Measurements from ENCODE around the gene TNFSF4.

TNFSF4 gene

DNA sequence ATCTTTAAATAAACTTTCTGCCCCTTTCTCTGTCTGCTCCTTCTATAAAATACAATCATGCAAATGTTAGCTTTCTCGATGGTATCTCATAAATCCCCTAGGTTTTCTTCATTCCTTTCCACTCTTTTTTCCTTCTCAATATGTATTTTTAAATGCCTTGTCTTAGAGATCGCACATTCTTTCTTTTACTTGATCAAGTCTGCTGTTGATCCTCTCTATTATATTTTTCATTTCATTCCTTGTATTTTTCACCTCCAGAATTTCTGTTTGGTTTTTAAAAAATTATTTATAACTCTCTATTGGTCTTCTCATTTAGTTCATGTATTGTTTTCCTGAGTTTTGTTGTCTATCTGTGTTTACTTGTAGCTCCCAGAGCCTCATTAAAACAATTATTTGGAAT is 36.0 kb downstream of the TNFSF4 start:
- H3K27ac ChIP-seq (ENCODE audit: insufficient read depth in 1 of 2, low read depth in 1 of 2, low read length in 2 of 2, poor library complexity in 1 of 2, severe bottlenecking in 2 of 2): no peak overlapping the region
- H3K9me3 ChIP-seq (ENCODE audit: control extremely low read depth in 1 of 5, control insufficient read depth in 4 of 5, insufficient read depth in 2 of 5, low read depth in 1 of 5, low read length in 4 of 5): peaks cover 9 to 34% (median 19%) of the 10 kb centered on the region in 5 experiments
- ChIA-PET POLR2A (no interaction called here), CTCF (interaction anchor here (0.7 to 1.8 kb wide), 3 partner anchors 18 to 33 kb away, joined by 3 read pairs; no protein-coding TSS in a partner anchor)
- H3K27me3 ChIP-seq (replicated peaks in 2 of 5; ENCODE audit: control insufficient read depth in 4 of 5, insufficient read depth in 5 of 5, low read length in 4 of 5): no peaks in the 10 kb centered on the region
- H3K4me1 ChIP-seq (ENCODE audit: control extremely low read depth in 1 of 4, control insufficient read depth in 4 of 4, insufficient read depth in 4 of 4, low read length in 3 of 4): peaks cover 0 to 14% (median 2%) of the 10 kb centered on the region in 4 experiments
- no peak for DNase-seq
- no CpG with 5 or more reads among the region's 2 CpGs for WGBS (ENCODE audit: insufficient coverage)
- H3K4me3 ChIP-seq (ENCODE audit: control insufficient read depth in 1 of 7, extremely low read depth in 1 of 7, insufficient read depth in 4 of 7, low read depth in 2 of 7, low read length in 6 of 7): no peak overlapping the region
- H3K36me3 ChIP-seq (ENCODE audit: control insufficient read depth in 4 of 4, insufficient read depth in 4 of 4, low read length in 3 of 4): peaks cover 0 to 8% (median 3%) of the 10 kb centered on the region in 4 experiments

DNA sequence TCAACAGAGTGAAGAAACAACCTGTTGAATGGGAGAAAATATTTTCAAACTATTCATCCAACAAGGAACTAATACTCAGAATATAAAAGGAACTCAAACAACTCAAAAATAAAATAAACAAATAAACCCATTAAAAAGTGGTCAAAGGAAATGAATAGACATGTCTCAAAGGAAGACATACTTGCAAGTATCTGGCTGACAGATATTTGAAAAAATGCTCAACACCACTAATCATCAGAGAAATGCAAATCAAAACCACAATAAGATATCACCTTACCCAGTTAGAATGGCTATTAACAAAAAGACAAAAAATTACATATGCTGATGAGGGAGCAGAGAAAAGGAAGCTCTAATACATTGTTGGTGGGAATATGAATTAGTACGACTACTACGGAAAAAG is 38.2 kb downstream of the TNFSF4 start:
- Histone ChIP-seq H3K4me3 (ENCODE audit: control insufficient read depth in 1 of 7, extremely low read depth in 1 of 7, insufficient read depth in 4 of 7, low read depth in 2 of 7, low read length in 6 of 7) (no peak overlapping the region), H3K4me1 (ENCODE audit: control extremely low read depth in 1 of 4, control insufficient read depth in 4 of 4, insufficient read depth in 4 of 4, low read length in 3 of 4) (no peaks in the 10 kb centered on the region), H3K27me3 (replicated peaks in 2 of 5; ENCODE audit: control insufficient read depth in 4 of 5, insufficient read depth in 5 of 5, low read length in 4 of 5) (no peaks in the 10 kb centered on the region), H3K9me3 (ENCODE audit: control extremely low read depth in 1 of 5, control insufficient read depth in 4 of 5, insufficient read depth in 2 of 5, low read depth in 1 of 5, low read length in 4 of 5) (peaks cover 7 to 32% (median 19%) of the 10 kb centered on the region in 5 experiments), H3K27ac (ENCODE audit: insufficient read depth in 1 of 2, low read depth in 1 of 2, low read length in 2 of 2, poor library complexity in 1 of 2, severe bottlenecking in 2 of 2) (no peak overlapping the region), H3K36me3 (ENCODE audit: control insufficient read depth in 4 of 4, insufficient read depth in 4 of 4, low read length in 3 of 4) (peaks cover 0 to 8% (median 3%) of the 10 kb centered on the region in 4 experiments)
- no CpG with 5 or more reads among the region's 2 CpGs for WGBS (ENCODE audit: insufficient coverage)
- POLR2A ChIA-PET: no interaction called here
- DNase-seq: no peak
- CTCF ChIA-PET: no interaction called here

DNA sequence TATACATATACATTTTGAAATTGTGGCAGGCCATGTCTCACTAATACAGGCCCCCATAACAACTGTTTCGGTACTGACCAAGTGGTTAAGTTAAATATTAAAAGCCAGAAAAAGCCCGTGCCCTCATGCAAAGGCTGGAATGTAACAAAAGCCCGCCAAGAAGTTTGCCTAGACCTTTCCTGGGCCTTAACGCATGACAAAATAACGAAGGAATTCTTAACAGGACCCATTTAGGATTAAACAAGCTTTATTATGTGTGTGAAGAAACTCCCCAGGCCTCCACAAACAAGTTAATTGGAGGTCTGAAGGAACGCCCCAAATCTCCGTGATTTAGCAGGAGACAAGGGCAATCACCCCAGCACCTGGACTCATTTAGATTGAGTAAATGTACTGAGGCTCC is 42.4 kb downstream of the TNFSF4 start:
- no peak overlapping the region for H3K4me3 ChIP-seq (ENCODE audit: control insufficient read depth in 1 of 7, extremely low read depth in 1 of 7, insufficient read depth in 4 of 7, low read depth in 2 of 7, low read length in 6 of 7)
- no peaks in the 10 kb centered on the region for H3K36me3 ChIP-seq (ENCODE audit: control insufficient read depth in 4 of 4, insufficient read depth in 4 of 4, low read length in 3 of 4)
- no peaks in the 10 kb centered on the region for H3K9me3 ChIP-seq (ENCODE audit: control extremely low read depth in 1 of 5, control insufficient read depth in 4 of 5, insufficient read depth in 2 of 5, low read depth in 1 of 5, low read length in 4 of 5)
- H3K27me3 ChIP-seq (replicated peaks in 2 of 5; ENCODE audit: control insufficient read depth in 4 of 5, insufficient read depth in 5 of 5, low read length in 4 of 5): no peaks in the 10 kb centered on the region
- ChIA-PET CTCF (interaction anchor here (1.2 kb wide), 1 partner anchor 11 kb away, joined by 3 read pairs; no protein-coding TSS in a partner anchor), POLR2A (no interaction called here)
- H3K4me1 ChIP-seq (ENCODE audit: control extremely low read depth in 1 of 4, control insufficient read depth in 4 of 4, insufficient read depth in 4 of 4, low read length in 3 of 4): peaks cover 0 to 3% (median 0%) of the 10 kb centered on the region in 4 experiments
- 97% methylated on average over 7 of the region's 7 CpGs for WGBS (ENCODE audit: insufficient coverage)
- no peak for DNase-seq
- no peak overlapping the region for H3K27ac ChIP-seq (ENCODE audit: insufficient read depth in 1 of 2, low read depth in 1 of 2, low read length in 2 of 2, poor library complexity in 1 of 2, severe bottlenecking in 2 of 2)

DNA sequence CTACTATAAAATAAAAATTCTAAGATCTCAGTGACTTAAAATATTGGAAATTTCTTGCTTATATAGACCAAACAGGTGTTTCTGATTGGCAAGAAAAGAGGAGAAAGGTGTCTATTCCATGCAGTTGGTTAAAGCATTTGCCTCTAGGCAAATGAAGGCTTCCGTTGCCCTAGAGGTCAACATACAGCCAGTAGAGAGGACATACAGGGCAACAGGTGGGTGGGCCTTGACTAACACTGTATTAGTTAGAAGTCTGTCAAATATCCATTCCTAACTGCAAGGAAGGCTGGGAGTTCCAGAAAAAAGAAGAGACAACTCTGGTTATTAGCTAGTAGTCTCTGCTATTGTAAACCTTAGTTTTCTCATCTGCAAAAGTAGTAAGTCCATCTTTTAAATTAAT is 43.0 kb downstream of the TNFSF4 start:
- no peaks in the 10 kb centered on the region for H3K27me3 ChIP-seq (replicated peaks in 2 of 5; ENCODE audit: control insufficient read depth in 4 of 5, insufficient read depth in 5 of 5, low read length in 4 of 5)
- no peaks in the 10 kb centered on the region for H3K9me3 ChIP-seq (ENCODE audit: control extremely low read depth in 1 of 5, control insufficient read depth in 4 of 5, insufficient read depth in 2 of 5, low read depth in 1 of 5, low read length in 4 of 5)
- CTCF ChIA-PET: interaction anchor here (1.1 kb wide), 1 partner anchor 346 kb away, joined by 3 read pairs; no protein-coding TSS in a partner anchor
- no peak overlapping the region for H3K4me3 ChIP-seq (ENCODE audit: control insufficient read depth in 1 of 7, extremely low read depth in 1 of 7, insufficient read depth in 4 of 7, low read depth in 2 of 7, low read length in 6 of 7)
- POLR2A ChIA-PET: no interaction called here
- no peaks in the 10 kb centered on the region for H3K36me3 ChIP-seq (ENCODE audit: control insufficient read depth in 4 of 4, insufficient read depth in 4 of 4, low read length in 3 of 4)
- no peak for DNase-seq
- WGBS (ENCODE audit: insufficient coverage): 91% methylated on average over 1 of the region's 1 CpG
- H3K27ac ChIP-seq (ENCODE audit: insufficient read depth in 1 of 2, low read depth in 1 of 2, low read length in 2 of 2, poor library complexity in 1 of 2, severe bottlenecking in 2 of 2): no peak overlapping the region
- H3K4me1 ChIP-seq (ENCODE audit: control extremely low read depth in 1 of 4, control insufficient read depth in 4 of 4, insufficient read depth in 4 of 4, low read length in 3 of 4): peaks cover 0 to 3% (median 0%) of the 10 kb centered on the region in 4 experiments

DNA sequence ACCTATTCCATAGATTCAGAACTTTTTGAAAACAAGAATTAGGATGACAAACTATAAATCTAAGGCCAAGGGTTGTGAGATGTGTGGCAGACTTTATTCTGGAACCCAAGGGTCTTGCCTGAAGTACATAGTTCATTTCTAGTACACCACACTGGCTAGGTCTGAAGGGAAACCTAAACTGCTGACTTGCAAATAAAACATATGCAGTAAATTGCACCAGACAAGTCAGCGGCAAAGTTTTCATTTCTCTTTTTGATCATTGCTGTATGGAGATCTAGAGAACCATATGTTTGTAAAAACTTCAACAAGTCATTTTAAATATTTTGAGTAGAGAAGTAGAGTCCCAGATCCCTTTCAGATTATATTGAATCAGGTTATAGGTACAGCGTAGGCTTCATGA is 43.9 kb downstream of the TNFSF4 start:
- POLR2A ChIA-PET: no interaction called here
- no CpG with 5 or more reads among the region's 2 CpGs for WGBS (ENCODE audit: insufficient coverage)
- Histone ChIP-seq H3K27ac (ENCODE audit: insufficient read depth in 1 of 2, low read depth in 1 of 2, low read length in 2 of 2, poor library complexity in 1 of 2, severe bottlenecking in 2 of 2) (no peak overlapping the region), H3K9me3 (ENCODE audit: control extremely low read depth in 1 of 5, control insufficient read depth in 4 of 5, insufficient read depth in 2 of 5, low read depth in 1 of 5, low read length in 4 of 5) (no peaks in the 10 kb centered on the region), H3K27me3 (replicated peaks in 2 of 5; ENCODE audit: control insufficient read depth in 4 of 5, insufficient read depth in 5 of 5, low read length in 4 of 5) (no peaks in the 10 kb centered on the region), H3K36me3 (ENCODE audit: control insufficient read depth in 4 of 4, insufficient read depth in 4 of 4, low read length in 3 of 4) (no peaks in the 10 kb centered on the region), H3K4me3 (ENCODE audit: control insufficient read depth in 1 of 7, extremely low read depth in 1 of 7, insufficient read depth in 4 of 7, low read depth in 2 of 7, low read length in 6 of 7) (no peak overlapping the region), H3K4me1 (ENCODE audit: control extremely low read depth in 1 of 4, control insufficient read depth in 4 of 4, insufficient read depth in 4 of 4, low read length in 3 of 4) (peaks cover 0 to 3% (median 0%) of the 10 kb centered on the region in 4 experiments)
- no peak for DNase-seq
- CTCF ChIA-PET: interaction anchor here (1.1 kb wide), 1 partner anchor 345 kb away, joined by 3 read pairs; no protein-coding TSS in a partner anchor

DNA sequence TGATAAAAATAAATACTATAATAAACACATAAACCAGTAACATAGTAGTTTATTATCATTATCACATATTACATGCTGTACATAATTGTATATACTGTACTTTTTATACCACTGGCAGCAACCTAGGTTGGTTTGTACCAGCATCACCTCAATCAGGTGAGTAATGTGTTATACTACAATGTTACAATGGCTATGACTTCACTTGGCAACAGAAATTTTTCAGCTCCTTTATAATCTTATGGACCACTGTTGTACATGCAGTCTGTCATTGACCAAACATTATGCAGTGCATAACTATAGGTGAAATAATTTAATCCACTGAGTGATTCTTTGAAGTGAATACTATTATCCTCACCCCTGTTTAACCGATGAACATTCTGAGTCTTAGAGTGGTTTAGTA is 44.5 kb downstream of the TNFSF4 start:
- DNase-seq: no peak
- ChIA-PET CTCF (interaction anchor here (0.9 kb wide), 1 partner anchor 418 kb away, joined by 4 read pairs; no protein-coding TSS in a partner anchor), POLR2A (no interaction called here)
- Histone ChIP-seq H3K4me3 (ENCODE audit: control insufficient read depth in 1 of 7, extremely low read depth in 1 of 7, insufficient read depth in 4 of 7, low read depth in 2 of 7, low read length in 6 of 7) (no peak overlapping the region), H3K27me3 (replicated peaks in 2 of 5; ENCODE audit: control insufficient read depth in 4 of 5, insufficient read depth in 5 of 5, low read length in 4 of 5) (no peaks in the 10 kb centered on the region), H3K9me3 (ENCODE audit: control extremely low read depth in 1 of 5, control insufficient read depth in 4 of 5, insufficient read depth in 2 of 5, low read depth in 1 of 5, low read length in 4 of 5) (no peaks in the 10 kb centered on the region), H3K4me1 (ENCODE audit: control extremely low read depth in 1 of 4, control insufficient read depth in 4 of 4, insufficient read depth in 4 of 4, low read length in 3 of 4) (peaks cover 0 to 3% (median 0%) of the 10 kb centered on the region in 4 experiments), H3K27ac (ENCODE audit: insufficient read depth in 1 of 2, low read depth in 1 of 2, low read length in 2 of 2, poor library complexity in 1 of 2, severe bottlenecking in 2 of 2) (no peak overlapping the region), H3K36me3 (ENCODE audit: control insufficient read depth in 4 of 4, insufficient read depth in 4 of 4, low read length in 3 of 4) (no peaks in the 10 kb centered on the region)
- no CpG with 5 or more reads among the region's 1 CpG for WGBS (ENCODE audit: insufficient coverage)

DNA sequence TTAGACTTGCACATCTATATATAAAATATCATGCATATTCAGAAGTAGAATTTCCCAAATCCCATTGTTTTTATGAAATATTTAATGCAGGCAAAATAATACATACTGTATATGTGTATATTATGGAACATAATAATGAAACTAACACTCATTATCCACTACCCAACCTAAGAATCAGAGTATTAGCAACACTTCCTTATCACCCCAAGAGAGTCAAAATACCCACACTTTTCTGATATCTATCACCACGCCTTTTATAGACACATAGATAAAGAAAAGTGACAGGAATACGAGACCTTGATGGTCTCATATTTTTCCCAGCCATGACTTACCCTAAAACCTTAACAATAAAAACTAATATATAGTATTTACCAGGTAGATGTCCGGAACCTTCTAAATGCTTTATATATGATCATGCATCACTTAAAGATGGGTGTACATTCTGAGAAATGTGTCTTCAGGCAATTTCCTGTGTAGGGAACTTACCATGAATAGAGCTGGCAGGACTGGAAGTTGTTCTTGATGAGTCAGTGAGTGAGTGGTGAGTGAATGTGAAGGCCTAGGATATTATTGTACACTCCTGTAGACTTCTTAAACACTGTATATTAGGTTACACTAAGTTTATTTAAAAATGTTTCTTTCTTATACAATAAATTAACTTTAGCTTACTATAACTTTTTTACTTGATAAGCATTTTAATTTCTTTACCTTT is 45.5 kb downstream of the TNFSF4 start:
- Histone ChIP-seq H3K36me3 (ENCODE audit: control insufficient read depth in 4 of 4, insufficient read depth in 4 of 4, low read length in 3 of 4) (no peaks in the 10 kb centered on the region), H3K4me3 (ENCODE audit: control insufficient read depth in 1 of 7, extremely low read depth in 1 of 7, insufficient read depth in 4 of 7, low read depth in 2 of 7, low read length in 6 of 7) (no peak overlapping the region), H3K4me1 (ENCODE audit: control extremely low read depth in 1 of 4, control insufficient read depth in 4 of 4, insufficient read depth in 4 of 4, low read length in 3 of 4) (peaks cover 0 to 3% (median 0%) of the 10 kb centered on the region in 4 experiments), H3K9me3 (ENCODE audit: control extremely low read depth in 1 of 5, control insufficient read depth in 4 of 5, insufficient read depth in 2 of 5, low read depth in 1 of 5, low read length in 4 of 5) (no peaks in the 10 kb centered on the region), H3K27me3 (replicated peaks in 2 of 5; ENCODE audit: control insufficient read depth in 4 of 5, insufficient read depth in 5 of 5, low read length in 4 of 5) (no peaks in the 10 kb centered on the region), H3K27ac (ENCODE audit: insufficient read depth in 1 of 2, low read depth in 1 of 2, low read length in 2 of 2, poor library complexity in 1 of 2, severe bottlenecking in 2 of 2) (no peak overlapping the region)
- WGBS (ENCODE audit: insufficient coverage): no CpG with 5 or more reads among the region's 3 CpGs
- POLR2A ChIA-PET: no interaction called here
- CTCF ChIA-PET: interaction anchor here (0.9 to 1.0 kb wide), 2 partner anchors 8 to 417 kb away, joined by 4 to 6 read pairs; no protein-coding TSS in a partner anchor
- DNase-seq: no peak
